ENCODE measurements around the gene PARG.

GRCh38 chr10:49817845-49818244 lies 124.0 kb downstream of the PARG start:
- peak in 1 of 3 donors; percentile 67 for TF ChIP-seq POLR2AphosphoS5 (IDR thresholded peaks at IDR 0.05)
- TF ChIP-seq CTCF (IDR thresholded peaks at IDR 0.05 in 8 of 11, conservative IDR thresholded peaks at IDR 0.05 in 3 of 11): no peak
